Osteoblast (primary cell): ENCODE results near the gene AKAP17A. TPM values are rescaled to one million over a fixed set of nuclear protein-coding genes. Genes with fewer than 3 reads are reported as not detected.

Experiments used
- DNase-seq: peaks from one replicate; pipeline ENCODE4 v3.0.0; 2011; ENCODE audit warnings: low spot score, mixed read lengths; ENCODE audit not compliant: insufficient read length; ENCODE audit errors: missing footprints
- H2AFZ ChIP-seq: 2 replicates; pipeline ENCODE4 v1.6.0; 2011; ENCODE audit warnings: mild to moderate bottlenecking, low read length
- H3K27ac ChIP-seq: 2 replicates; pipeline ENCODE4 v1.5.1; 2011; ENCODE audit warnings: mild to moderate bottlenecking, low read depth, low read length, moderate library complexity
- H3K27me3 ChIP-seq: 2 replicates; pipeline ENCODE4 v1.6.0; 2012; ENCODE audit warnings: mild to moderate bottlenecking, control low read depth, inconsistent platforms, low read length, moderate library complexity; ENCODE audit not compliant: insufficient read depth
- H3K36me3 ChIP-seq: 2 replicates; pipeline ENCODE4 v1.5.1; 2011; ENCODE audit warnings: mild to moderate bottlenecking, low read length, control low read depth, moderate library complexity; ENCODE audit not compliant: insufficient read depth
- H3K4me1 ChIP-seq: 2 replicates; pipeline ENCODE4 v1.5.1; 2011; ENCODE audit warnings: mild to moderate bottlenecking, low read length, control low read depth, moderate library complexity; ENCODE audit not compliant: insufficient read depth
- H3K4me2 ChIP-seq: 2 replicates; pipeline ENCODE4 v1.6.0; 2011; ENCODE audit warnings: mild to moderate bottlenecking, low read length; ENCODE audit not compliant: insufficient read depth
- H3K4me3 ChIP-seq: fragments of 200-600 bp; sonication (generic); 3 replicates; pipeline ENCODE4 v1.5.1; 2012; ENCODE audit warnings: mild to moderate bottlenecking, low read length, inconsistent platforms; ENCODE audit not compliant: insufficient read depth
- H3K79me2 ChIP-seq: 2 replicates; pipeline ENCODE4 v1.6.0; 2012; ENCODE audit warnings: mild to moderate bottlenecking, low read length, control low read depth, inconsistent platforms; ENCODE audit not compliant: insufficient read depth
- H3K9me3 ChIP-seq: 2 replicates; pipeline ENCODE4 v1.5.1; 2011; ENCODE audit warnings: low read depth, low read length, control low read depth
- H4K20me1 ChIP-seq: 2 replicates; pipeline ENCODE4 v1.6.0; 2012; ENCODE audit warnings: mild to moderate bottlenecking, low read length, control low read depth; ENCODE audit not compliant: insufficient read depth
- total RNA-seq: library from RNA; depleted of rRNA; stranded (reverse); fragments of >200 nt; gene quantifications from 2 replicates; pipeline ENCODE4 v1.2.3, GENCODE V29; 2012
- TF ChIP-seq, protein P1 (sequence below): IDR thresholded peaks from 2 replicates; pipeline ENCODE4 v1.5.1; 2011; ENCODE audit warnings: mild to moderate bottlenecking, low read depth, low read length, moderate library complexity; ENCODE audit errors: extremely low read depth

The AKAP17A gene
- total RNA-seq, 1 donor, result 18.5 TPM

- no peak overlapping the region for H3K27ac ChIP-seq
- H3K4me2 ChIP-seq, result peak overlapping the region; percentile 36
- no peaks in the 10 kb centered on the region for H4K20me1 ChIP-seq
- no peaks in the 10 kb centered on the region for H3K9me3 ChIP-seq
- H3K79me2 ChIP-seq, result no peaks in the 10 kb centered on the region
- no peaks in the 10 kb centered on the region for H3K4me1 ChIP-seq
- no peaks in the 10 kb centered on the region for H3K27me3 ChIP-seq
- DNase-seq, result peak; percentile 50
- no peaks in the 10 kb centered on the region for H3K36me3 ChIP-seq
- peak overlapping the region; percentile 66 for H2AFZ ChIP-seq
- no peak overlapping the region for H3K4me3 ChIP-seq
- TF ChIP-seq, protein P1, sequence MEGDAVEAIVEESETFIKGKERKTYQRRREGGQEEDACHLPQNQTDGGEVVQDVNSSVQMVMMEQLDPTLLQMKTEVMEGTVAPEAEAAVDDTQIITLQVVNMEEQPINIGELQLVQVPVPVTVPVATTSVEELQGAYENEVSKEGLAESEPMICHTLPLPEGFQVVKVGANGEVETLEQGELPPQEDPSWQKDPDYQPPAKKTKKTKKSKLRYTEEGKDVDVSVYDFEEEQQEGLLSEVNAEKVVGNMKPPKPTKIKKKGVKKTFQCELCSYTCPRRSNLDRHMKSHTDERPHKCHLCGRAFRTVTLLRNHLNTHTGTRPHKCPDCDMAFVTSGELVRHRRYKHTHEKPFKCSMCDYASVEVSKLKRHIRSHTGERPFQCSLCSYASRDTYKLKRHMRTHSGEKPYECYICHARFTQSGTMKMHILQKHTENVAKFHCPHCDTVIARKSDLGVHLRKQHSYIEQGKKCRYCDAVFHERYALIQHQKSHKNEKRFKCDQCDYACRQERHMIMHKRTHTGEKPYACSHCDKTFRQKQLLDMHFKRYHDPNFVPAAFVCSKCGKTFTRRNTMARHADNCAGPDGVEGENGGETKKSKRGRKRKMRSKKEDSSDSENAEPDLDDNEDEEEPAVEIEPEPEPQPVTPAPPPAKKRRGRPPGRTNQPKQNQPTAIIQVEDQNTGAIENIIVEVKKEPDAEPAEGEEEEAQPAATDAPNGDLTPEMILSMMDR, result no peak
Measured at GRCh38 chrX:1582686-1583437, 8.5 kb upstream of the AKAP17A start.

- Histone ChIP-seq H4K20me1 (no peaks in the 10 kb centered on the region), H2AFZ (no peak overlapping the region), H3K9me3 (no peaks in the 10 kb centered on the region), H3K4me3 (no peak overlapping the region), H3K4me2 (no peak overlapping the region), H3K27me3 (no peaks in the 10 kb centered on the region), H3K79me2 (no peaks in the 10 kb centered on the region), H3K4me1 (no peaks in the 10 kb centered on the region), H3K27ac (no peak overlapping the region), H3K36me3 (no peaks in the 10 kb centered on the region)
- DNase-seq, result no peak
- TF ChIP-seq, protein P1, result no peak
Measured at GRCh38 chrX:1584237-1585011, 7.0 kb upstream of the AKAP17A start.

DNA sequence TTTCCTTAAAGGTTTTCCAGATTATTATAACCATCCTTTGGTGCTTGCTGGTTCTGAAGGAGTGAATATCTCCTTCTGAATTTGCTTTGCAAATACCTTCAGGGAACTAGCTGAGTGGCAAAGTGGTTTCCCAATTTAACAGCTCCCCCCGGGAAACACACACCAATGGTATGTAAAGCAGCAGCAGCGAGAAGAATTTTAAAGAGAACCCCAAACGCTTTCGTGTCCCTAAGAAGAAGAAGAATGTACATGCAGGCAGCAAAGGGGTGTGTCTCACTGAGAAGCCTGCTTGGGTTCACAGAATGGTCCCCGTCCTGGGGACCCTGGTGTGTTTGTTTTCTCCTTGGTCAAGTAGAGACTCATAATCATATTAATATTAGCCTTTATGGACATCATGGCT lies 4.2 kb upstream of the AKAP17A start:
- DNase-seq, result peak; percentile 72
- Histone ChIP-seq H3K4me1 (peaks cover 3% of the 10 kb centered on the region), H3K27ac (no peak overlapping the region), H4K20me1 (peaks cover under 1% of the 10 kb centered on the region), H2AFZ (peak overlapping the region; percentile 59), H3K36me3 (no peaks in the 10 kb centered on the region), H3K79me2 (peaks cover 8% of the 10 kb centered on the region), H3K9me3 (no peaks in the 10 kb centered on the region), H3K27me3 (no peaks in the 10 kb centered on the region), H3K4me2 (no peak overlapping the region), H3K4me3 (no peak overlapping the region)
- TF ChIP-seq, protein P1, result no peak

- Histone ChIP-seq H4K20me1 (peaks cover 22% of the 10 kb centered on the region), H3K4me1 (peaks cover 8% of the 10 kb centered on the region), H3K4me2 (no peak overlapping the region), H3K79me2 (peaks cover 31% of the 10 kb centered on the region), H3K4me3 (no peak overlapping the region), H3K27me3 (no peaks in the 10 kb centered on the region), H3K36me3 (peaks cover 12% of the 10 kb centered on the region), H3K27ac (no peak overlapping the region), H2AFZ (no peak overlapping the region), H3K9me3 (no peaks in the 10 kb centered on the region)
- TF ChIP-seq, protein P1, result no peak
- no peak for DNase-seq
Measured at GRCh38 chrX:1589356-1590130, 1.9 kb upstream of the AKAP17A start.
